CD4-positive, alpha-beta T cell treated with Interferon alpha-2 for 1 hour (primary cell): ENCODE data around the gene KLHL5.

Experiments used
- DNase-seq, 2 donors: peaks; one replicate each; pipeline ENCODE4 v3.0.0-alpha.2; 2020 to 2022

KLHL5 gene

GRCh38 chr4:39044364-39044955 is 17.6 kb upstream of the KLHL5 start:
- DNase-seq, result peak; percentile 98

GRCh38 chr4:39044956-39045826 is 16.8 kb upstream of the KLHL5 start:
- peak; percentile 55 to 65 for DNase-seq

- peak in 1 of 2 donors; percentile 56 for DNase-seq
Observed at GRCh38 chr4:39045827-39046221, 16.2 kb upstream of the KLHL5 start.

GRCh38 chr4:39046249-39046648 is 15.8 kb upstream of the KLHL5 start:
- DNase-seq, result peak in 1 of 2 donors; percentile 40

- no peak for DNase-seq
Observed at GRCh38 chr4:39047681-39048080, 14.4 kb upstream of the KLHL5 start.

- peak in 1 of 2 donors; percentile 50 for DNase-seq
Observed at GRCh38 chr4:39048311-39048710, 13.7 kb upstream of the KLHL5 start.

GRCh38 chr4:39050590-39050989 is 11.4 kb upstream of the KLHL5 start:
- DNase-seq, result no peak

- DNase-seq, result no peak
Observed at GRCh38 chr4:39051492-39051891, 10.5 kb upstream of the KLHL5 start.

- DNase-seq, result no peak
Observed at GRCh38 chr4:39053983-39054382, 8.0 kb upstream of the KLHL5 start.

- DNase-seq, result no peak
Observed at GRCh38 chr4:39054497-39054896, 7.5 kb upstream of the KLHL5 start.

- DNase-seq, result no peak
Observed at GRCh38 chr4:39056023-39056422, 6.0 kb upstream of the KLHL5 start.

GRCh38 chr4:39061457-39061856 is 575 bp upstream of the KLHL5 start:
- no peak for DNase-seq

- no peak for DNase-seq
Observed at GRCh38 chr4:39062770-39063097, 702 bp downstream of the KLHL5 start.

GRCh38 chr4:39063430-39063829 is 1.4 kb downstream of the KLHL5 start:
- no peak for DNase-seq

- no peak for DNase-seq
Observed at GRCh38 chr4:39066371-39066770, 4.3 kb downstream of the KLHL5 start.

GRCh38 chr4:39067031-39067430 is 5.0 kb downstream of the KLHL5 start:
- no peak for DNase-seq

GRCh38 chr4:39067451-39067850 is 5.4 kb downstream of the KLHL5 start:
- DNase-seq, result no peak

- no peak for DNase-seq
Observed at GRCh38 chr4:39068907-39069306, 6.9 kb downstream of the KLHL5 start.

GRCh38 chr4:39078829-39079228 is 16.8 kb downstream of the KLHL5 start:
- no peak for DNase-seq

GRCh38 chr4:39083164-39083563 is 21.1 kb downstream of the KLHL5 start:
- no peak for DNase-seq

GRCh38 chr4:39085891-39086290 is 23.9 kb downstream of the KLHL5 start:
- no peak for DNase-seq

- no peak for DNase-seq
Observed at GRCh38 chr4:39096847-39097246, 34.8 kb downstream of the KLHL5 start.

GRCh38 chr4:39097290-39097689 is 35.3 kb downstream of the KLHL5 start:
- DNase-seq, result no peak

- no peak for DNase-seq
Observed at GRCh38 chr4:39102297-39102696, 40.3 kb downstream of the KLHL5 start.

- no peak for DNase-seq
Observed at GRCh38 chr4:39103291-39103690, 41.3 kb downstream of the KLHL5 start.
